NCI-H510A (cell line): ENCODE results near the gene TFB1M.
"Not testable (repeated sequence)": the region's sequence is repeated elsewhere in the genome, so short reads cannot be mapped to it uniquely, and the experiment has no call there.

Source experiments
- DNase-seq: peaks from one replicate; lab custom pipeline; 2025; lab: John Stamatoyannopoulos, UW

The TFB1M gene

DNA sequence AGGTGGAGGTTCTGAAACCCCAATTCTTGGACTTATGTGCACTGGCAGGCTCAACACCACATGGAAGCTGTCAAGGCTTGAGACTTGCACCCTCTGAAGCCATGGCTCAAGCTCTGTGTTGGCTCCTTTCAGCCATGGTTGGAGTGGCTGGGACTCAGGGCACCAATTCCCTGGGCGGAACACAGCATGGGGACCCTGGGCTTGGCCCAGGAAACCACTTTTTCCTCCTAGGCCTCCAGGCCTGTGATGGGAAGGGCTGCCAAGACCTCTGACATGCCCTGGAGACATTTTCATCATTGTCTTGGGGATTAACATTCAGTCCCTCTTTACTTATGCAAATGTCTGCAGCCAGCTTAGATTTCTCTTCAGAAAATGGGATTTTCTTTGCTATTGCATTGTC, 76.7 kb downstream of the TFB1M start:
- no peak for DNase-seq

DNA sequence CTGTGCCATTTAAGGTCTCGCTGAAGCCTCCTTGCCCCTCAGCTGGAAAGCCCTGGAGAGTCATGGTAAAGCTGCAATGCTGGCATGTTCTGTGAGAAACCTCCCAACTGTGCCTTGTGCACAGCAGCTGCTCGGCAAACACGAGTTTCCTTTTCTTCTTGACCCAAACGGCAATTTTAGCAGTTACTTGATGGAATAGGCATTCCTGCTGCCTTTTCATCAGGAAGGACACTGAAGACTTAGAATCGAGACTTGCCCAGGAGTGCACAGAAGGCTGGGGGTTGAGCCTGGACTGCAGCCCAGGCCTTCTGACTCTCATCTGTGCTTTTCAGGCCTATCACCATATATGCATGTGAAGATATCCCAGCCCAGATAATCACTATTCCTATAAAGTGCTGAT, 79.2 kb downstream of the TFB1M start:
- no peak for DNase-seq

DNA sequence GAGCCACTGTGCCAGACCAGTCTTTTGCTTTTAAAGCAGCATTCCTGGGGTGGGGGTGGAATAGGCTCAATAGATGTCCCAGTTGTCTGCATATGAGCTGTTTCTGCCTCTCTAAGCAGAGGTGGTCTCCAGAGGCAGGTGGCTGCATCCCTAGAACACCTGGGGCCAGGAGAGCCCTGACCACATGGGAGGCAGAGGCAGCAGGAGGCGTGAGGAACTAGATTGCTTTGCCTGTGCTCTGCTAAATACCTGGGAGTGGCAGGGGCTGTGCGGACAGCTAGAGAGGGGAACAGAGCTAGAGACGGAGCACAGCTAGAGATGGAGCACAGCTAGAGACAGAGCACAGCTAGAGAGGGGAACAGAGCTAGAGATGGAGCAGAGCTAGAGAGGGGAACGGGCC, 79.6 kb downstream of the TFB1M start:
- no peak for DNase-seq

DNA sequence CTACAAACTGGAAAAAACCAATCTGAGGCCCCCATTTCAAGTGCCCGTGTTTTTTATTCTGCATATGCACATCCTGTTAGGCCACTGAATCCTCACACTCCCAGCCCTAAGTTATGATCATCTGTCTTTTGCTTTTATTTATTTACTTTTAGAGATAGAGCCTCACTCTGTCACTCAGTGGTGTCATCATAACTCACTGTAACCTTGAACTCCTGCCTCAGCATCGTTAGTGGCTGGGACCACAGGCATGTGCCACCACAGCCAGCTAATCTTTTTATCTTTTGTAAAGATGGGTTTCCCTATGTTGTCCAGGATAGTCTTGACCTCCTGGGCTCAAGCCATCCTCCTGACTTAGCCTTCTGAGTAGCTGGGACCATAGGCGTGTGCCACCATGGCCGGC, 80.1 kb downstream of the TFB1M start:
- no peak for DNase-seq

DNA sequence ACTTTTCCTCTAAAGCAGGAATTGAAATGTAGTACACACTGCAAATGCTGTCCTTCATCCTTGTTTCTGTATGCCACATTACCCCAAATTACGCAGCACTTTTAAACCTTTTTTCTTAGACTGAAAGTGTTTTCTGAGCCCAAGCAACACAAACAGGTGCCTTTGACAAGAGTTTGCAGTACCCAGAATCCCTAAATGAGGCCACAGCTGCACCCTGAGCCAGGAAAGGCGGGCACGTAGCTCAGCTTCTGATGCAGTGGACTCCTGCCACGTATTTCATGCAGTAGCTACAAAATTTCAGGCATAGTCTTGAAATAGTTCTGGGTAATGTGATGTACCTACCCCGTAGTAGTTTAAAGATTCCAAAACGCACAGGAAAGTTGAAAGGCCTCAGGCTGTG, 81.4 kb downstream of the TFB1M start:
- DNase-seq = no peak

DNA sequence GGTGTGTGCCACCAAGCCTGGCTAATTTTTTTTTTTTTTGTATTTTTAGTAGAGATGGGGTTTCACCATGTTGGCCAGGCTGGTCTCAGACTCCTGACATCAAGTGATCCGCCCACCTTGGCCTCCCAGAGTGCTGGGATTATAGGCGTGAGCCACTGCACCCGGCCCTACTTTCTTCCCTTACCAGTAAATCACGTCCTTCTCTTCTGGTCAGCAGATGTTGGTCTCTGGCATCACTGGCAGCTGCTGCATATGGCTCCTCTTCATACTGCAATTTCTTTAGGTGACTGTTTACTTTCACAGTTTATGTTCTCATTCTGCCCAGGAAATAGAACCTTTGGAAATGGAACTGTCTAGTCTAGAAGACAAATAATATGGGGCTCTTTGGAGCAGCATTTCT, 83.3 kb downstream of the TFB1M start:
- not testable (repeated sequence) for DNase-seq

DNA sequence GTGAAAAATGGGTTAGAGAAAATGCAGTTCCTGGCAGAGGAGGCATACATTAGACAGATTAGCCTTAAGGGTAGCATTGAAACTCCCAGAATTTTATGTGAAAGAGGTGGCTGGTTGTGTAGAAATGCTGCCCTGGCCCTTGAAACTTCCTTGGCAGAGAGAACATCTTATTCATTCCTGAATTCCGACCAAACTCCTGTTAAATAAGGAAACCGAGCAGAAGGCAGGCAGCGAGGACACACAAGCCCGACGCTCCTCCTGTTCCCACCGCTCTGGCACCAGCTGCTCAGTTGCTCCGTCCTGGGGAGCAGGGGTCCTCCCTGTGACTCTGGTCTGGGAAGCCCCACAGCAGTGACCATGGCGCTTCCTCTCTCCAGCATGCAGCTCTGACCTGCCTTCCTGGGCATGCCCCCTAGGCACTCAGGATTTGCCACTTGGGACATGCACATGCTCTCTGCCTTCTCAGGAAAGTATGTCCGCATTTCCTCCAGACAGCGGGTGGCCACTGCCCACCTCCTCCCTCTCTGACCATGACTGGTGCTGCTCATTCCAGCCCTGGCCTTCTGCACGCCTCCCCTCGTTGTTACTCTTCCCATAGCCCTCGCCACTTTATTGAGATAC, 85.6 kb downstream of the TFB1M start:
- DNase-seq = no peak

DNA sequence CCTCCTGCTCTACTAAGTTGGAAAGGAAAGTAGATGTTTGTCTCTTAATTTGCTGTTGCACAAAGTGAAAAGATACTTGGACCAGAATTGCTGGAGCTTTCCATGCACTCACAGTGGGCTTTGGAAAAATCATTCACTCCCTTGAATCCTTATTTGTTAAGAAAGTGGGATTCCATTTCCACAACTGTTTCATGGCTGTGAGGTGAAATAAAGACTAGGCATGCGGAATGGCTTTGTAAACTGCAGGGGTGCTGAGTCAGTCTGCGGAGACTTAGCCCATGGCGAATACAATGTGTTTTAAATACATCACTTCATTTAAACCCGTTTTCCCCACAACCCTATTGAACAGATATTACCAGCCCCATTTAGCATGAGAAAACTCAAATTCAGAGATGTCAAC, 87.2 kb downstream of the TFB1M start:
- DNase-seq = no peak

DNA sequence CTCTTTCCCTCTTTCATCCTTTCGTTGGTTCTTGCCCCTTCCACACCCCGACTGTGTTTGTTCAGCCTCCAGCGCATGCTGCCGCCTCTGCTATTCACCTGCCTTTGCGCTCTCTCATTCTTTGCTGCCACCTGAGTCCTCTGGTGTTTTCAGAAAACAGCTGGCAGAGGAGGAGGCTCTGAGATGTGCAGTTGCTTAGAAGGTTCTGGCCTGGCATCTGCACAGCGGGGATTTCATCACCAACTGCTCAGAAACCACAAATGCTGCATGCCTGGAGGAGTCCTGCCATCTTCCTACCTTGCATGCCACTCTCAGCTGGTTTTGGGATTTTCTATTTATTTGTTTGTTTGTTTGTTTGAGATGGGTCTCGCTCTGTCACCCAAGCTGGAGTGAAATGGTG, 89.7 kb downstream of the TFB1M start:
- DNase-seq = no peak

DNA sequence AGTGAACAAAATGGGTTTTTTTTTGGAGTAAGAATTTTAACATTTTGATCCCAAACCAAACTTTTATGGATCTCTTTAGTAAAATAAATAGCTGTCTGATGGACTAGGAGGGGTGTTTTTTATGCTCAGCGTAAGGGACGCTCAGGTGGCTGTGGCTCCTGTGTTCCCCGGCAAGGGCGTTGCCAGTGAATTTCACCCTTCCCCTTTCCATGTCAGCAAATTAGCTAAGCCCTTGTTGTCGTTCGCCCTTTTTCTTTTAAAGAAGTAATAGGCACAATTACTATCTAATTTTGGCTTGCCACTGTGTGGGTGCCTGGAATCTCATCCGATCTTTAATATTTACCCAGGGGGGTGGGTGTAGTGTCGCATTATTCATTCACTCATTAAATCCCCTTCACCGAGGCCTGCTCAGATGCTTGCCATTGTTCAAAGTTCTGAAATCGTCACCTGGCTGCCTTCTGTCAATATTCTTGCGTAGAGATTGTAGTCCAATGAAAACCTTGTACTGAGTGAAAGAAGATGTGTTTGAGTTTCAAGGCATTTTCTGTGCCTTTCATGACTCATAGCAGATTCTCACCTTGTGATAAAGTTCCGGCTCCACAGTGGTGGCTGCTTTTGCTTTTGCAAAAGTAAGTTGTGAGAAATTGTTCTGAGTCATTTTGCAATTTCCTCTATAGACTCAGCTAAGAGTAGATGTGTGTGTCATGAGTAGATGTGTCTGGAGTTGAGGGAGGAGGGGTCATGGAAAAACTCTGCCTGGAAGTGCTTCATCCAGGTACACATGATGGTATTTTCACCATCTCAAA, 90.4 kb downstream of the TFB1M start:
- no peak for DNase-seq

DNA sequence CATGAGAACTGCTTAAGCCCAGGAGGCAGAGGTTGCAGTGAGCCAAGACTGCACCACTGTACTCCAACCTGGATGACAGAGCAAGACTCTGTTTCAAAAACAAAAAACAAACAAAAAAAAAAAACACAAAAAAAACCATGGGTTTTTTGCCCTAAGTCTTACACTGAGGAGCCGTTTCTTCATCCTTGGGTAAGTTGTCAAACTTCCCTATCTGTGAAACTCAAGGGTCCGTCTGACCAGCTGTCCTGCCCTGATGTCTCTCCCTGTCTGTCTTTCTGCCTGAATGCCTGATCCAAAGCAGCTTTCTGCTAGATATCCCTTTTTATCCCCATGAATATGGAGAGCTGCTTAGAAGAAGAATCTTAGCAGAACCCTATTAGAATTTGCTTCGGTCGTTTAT, 91.8 kb downstream of the TFB1M start:
- DNase-seq = no peak

DNA sequence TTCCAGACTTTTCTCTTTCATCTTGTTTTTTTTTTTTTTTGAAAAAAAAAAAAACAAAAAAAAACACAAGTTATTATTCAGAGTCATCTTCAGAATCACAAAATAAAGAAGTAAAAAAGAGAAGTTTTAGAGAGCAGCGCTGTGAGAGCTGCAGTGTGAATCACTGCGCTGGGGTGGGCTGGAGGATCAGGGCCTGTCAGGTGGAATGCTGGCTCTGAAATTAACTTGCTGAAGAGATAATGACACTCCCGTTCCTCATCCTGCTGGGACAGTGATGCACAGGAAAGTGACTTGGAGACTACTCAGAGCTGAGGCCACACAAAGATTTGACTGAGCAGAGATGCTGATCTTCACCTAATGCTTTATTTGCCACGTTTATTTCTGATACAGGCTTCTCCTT, 93.2 kb downstream of the TFB1M start:
- DNase-seq = no peak

DNA sequence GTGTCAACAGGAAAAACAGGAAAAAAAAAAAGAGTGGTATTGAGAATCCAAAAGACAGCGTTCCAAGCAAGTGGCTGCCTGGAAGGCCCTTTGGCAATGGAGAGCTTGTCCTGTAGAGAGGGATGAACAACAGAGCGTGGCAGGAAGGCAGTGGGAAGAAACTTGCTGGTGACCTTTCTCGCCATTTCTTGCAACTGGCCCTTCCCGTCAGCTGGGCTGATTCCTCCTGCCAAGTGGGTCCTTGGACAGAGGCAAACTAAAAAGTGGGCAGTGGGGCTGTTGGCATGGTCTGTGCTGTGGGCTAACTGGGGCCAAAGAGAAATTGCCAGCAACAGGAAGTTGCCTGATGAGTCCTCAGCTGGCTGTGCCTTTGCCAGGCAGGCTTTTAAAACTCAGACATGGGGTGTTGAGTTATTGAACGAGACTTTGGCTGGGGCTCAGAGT, 94.4 kb downstream of the TFB1M start:
- no peak for DNase-seq

DNA sequence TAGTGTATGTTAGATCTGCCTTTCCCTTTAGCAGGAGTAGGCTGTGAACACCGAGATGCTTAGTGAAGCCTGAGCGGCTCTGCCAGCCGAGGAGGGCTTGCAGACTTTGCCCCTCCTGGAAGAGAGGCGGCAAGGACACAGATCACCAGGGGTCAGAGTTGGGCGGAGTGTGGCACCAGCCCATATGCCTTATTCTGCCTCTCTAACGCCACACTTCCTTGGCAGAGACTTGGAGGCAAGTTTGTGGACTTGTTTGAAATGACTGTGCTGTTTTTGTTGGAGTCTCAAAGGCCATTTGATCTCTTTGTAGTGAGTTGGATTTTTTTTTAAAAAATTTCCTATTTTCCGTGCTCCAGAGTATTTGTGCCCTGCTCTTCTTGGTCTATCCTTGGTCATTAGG, 95.0 kb downstream of the TFB1M start:
- DNase-seq = no peak

DNA sequence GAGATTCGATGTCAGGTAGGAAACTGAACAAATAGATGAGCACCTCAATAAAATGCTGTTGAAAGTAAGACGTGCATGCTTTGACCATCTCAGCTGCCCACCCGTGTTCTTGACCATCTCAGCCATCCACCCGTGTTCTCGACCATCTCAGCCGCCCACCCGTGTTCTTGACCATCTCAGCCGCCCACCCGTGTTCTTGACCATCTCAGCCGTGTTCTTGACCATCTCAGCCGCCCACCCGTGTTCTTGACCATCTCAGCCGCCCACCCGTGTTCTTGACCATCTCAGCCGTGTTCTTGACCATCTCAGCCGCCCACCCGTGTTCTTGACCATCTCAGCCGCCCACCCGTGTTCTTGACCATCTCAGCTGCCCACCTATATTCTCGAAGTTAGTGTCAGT, 95.6 kb downstream of the TFB1M start:
- not testable (repeated sequence) for DNase-seq

DNA sequence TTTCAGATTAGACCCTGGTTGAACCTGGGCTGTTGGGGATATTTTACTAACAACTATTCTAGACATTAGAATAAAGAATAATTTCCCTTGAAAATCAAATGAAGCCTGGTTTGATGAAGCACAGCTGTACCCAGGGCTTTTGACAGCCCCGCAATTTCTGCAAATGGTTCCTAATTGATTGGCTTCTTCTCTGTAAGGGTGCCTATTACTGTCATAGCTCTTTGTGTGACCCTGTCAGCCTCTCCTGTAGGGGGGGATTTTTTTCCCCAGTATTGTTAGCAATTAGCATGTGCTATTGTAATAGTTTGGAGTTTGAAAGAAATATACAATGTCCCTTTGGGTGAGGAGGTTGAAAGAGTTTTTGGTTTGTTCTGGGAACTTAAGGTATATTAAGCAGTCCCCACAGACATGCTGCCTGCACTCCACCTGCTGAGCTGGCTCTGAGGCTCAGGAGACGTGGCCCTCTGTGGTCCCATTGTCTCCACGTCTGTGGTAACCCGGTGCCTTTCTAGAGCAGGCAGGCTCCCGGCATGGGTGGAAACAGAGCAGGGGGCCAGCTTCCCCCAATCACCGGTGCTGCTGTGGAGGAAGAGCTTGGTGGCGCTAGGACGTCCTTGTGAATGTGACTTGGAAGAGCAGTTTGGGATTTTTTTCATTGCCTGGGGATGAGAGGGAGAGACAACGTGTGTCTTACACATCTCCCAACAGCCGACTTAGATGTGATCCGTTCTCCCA, 97.8 kb downstream of the TFB1M start:
- DNase-seq = no peak

DNA sequence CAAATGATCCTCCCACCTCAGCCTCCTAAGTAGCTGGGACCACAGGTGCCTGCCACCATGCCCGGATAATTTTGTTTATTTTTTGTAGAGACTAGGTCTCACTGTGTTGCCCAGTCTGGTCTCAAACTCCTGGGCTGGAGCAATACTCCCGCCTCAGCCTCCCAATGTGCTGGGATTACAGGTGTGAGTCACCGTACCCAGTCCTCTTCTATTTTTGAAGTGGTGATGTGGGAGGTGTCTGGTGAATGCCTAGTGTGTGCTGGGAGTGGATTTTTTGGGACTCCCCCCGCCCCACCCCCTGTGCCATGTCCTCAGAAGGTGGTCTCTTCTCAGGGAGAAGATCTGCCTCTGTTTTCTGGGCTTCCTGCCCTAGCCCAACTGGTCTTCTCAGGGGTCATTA, 98.4 kb downstream of the TFB1M start:
- DNase-seq = no peak

DNA sequence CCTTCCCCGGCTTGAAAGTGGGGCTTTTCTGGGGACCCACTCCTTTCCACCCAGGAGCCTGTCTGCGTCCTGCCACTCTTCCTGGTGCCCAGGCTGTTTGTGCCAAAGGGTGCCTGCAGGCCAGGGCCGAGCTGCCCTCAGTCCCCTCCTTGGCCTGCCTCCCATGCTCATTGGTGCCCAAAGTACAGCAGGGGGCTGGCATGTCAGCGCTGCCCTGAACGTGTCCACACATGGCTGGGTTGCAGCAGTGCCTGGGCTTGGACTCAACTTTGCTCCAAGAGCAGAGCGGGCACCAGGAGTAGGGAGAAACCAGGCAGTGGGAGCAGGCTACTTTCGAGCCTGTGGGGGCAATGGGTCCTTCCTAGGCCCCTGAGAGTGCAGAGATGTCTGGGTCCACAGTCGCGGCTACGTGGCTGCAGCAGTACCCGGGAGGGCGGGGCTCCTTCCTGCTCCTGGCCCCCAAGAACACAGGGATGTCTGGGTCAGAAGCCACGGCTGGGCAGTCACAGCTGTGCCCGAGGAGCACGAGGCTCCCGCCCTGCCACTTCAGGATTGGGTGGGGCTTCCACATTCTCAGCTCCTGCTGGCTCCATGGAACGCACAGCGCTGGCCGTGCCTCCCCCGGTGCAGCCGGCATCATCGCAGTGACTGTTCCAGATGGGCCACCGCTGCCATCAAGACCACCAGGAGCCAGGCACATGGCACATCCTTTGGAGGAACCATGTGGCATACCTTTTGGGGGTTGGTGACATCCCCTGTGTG, 100.5 kb downstream of the TFB1M start:
- DNase-seq = no peak

DNA sequence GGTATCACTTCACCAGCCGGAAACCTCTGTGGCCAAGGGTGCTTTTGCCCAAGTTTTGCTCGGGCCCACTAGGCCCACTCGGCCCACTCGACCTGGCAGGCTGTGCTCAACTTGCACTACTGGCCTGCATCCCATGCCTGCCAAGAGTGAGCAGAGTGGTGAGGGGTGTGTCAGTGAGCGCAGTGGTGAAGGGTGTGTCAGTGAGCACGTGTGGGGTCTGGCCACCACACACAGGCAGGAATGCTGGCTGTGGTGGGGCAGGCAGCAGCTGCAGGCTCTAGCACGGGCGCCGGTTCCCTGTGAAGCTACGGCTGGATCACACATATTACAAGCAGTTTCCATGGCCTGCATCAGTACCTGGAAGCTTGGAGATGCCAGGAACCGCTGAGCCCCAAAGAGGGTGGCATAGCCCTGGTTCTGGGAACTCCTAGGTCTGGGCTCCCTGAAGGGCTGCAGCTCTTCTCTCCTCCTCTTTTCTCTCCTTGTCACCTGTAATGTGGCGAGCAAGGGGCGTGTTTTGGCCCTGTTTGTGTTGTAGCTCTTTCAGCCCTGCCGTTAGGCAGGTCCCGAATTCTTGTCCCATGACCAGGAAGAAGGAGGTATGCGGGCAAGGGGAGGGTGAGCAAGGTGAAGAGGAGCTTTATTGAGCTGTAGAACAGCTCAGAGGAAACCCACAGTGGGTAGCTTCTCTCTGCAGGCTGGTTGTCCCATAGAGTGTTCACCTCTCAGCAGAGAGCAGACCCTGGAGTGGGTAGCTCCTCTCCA, 101.5 kb downstream of the TFB1M start:
- no peak for DNase-seq

DNA sequence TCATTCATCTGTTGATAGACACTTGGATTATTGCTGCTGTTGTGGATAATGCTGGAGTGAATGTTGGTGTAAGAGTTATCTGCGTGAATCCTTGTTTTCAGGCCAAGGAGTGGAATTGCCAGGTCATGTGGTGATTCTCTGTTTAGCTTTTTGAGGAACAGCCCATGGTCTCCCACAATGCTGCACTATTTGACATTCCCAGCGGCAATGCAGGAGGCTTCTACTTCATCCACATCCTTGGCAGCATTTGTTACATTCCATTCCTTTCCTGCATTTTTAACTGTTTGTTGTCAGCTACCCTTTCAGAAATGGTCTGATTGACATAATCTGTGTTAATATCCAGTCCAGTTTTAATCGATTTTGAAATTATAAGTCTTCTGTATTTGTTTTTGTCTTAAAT, 102.2 kb downstream of the TFB1M start:
- DNase-seq = no peak

DNA sequence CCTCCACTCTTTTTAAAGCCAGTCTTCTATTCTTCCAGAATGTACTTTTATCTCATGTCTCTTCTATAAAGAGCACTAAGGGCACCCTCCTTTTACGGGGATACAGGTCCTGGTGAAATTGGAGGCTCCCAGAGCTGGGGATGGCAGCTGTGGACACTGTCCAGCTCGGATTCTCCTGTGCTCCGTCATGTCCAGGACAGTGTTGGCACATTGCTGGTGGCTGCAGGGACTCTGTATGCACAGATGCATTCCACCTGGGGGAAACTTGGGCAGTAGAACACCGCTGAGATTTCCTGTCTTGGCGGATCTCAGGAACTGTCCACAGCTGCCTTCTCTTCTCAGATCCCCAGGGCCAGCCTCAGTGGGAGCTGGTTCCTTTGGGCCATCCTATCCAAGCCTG, 107.1 kb downstream of the TFB1M start:
- no peak for DNase-seq
